Mesothelial cell of epicardium (in vitro differentiated cells): Measurements from ENCODE around the gene GPAT2. TPM values are rescaled to one million over a fixed set of nuclear protein-coding genes. Genes with fewer than 3 reads are reported as not detected.
"Not testable (repeated sequence)": the region's sequence is repeated elsewhere in the genome, so short reads cannot be mapped to it uniquely, and the experiment has no call there.

ENCODE experiments used
- DNase-seq, 2 experiments: peaks; one replicate each; pipeline ENCODE4 v3.0.0; 2021; ENCODE audit warnings: low spot score in 2 of 2; ENCODE audit not compliant: unreplicated experiment in 2 of 2
- H3K27ac Mint-ChIP-seq: 2 replicates; pipeline ENCODE4 v1.8.0; 2021; ENCODE audit warnings: mixed read lengths
- H3K27me3 Mint-ChIP-seq: 2 replicates; pipeline ENCODE4 v1.8.0; 2021; ENCODE audit warnings: low read depth, mixed read lengths
- H3K36me3 Mint-ChIP-seq: 2 replicates; pipeline ENCODE4 v1.8.0; 2021; ENCODE audit warnings: mixed read lengths
- H3K4me1 Mint-ChIP-seq: 2 replicates; pipeline ENCODE4 v1.8.0; 2021; ENCODE audit warnings: mixed read lengths
- H3K4me3 Mint-ChIP-seq: 2 replicates; pipeline ENCODE4 v1.8.0; 2021; ENCODE audit warnings: mild to moderate bottlenecking, moderate library complexity, mixed read lengths
- H3K9me3 Mint-ChIP-seq: 2 replicates; pipeline ENCODE4 v1.8.0; 2021; ENCODE audit warnings: mixed read lengths
- CTCF ChIP-seq: fragments of 200-600 bp; sonication (generic); IDR thresholded peaks from one replicate; pipeline ENCODE4 v1.5.0; 2021; ENCODE audit warnings: antibody characterized with exemption; ENCODE audit not compliant: unreplicated experiment
- total RNA-seq: library from RNA; stranded (reverse); gene quantifications from 3 replicates; pipeline ENCODE4 v1.2.1, GENCODE V29; 2021

GPAT2 gene
- total RNA-seq, 1 donor from 2014 or later: not detected

DNA sequence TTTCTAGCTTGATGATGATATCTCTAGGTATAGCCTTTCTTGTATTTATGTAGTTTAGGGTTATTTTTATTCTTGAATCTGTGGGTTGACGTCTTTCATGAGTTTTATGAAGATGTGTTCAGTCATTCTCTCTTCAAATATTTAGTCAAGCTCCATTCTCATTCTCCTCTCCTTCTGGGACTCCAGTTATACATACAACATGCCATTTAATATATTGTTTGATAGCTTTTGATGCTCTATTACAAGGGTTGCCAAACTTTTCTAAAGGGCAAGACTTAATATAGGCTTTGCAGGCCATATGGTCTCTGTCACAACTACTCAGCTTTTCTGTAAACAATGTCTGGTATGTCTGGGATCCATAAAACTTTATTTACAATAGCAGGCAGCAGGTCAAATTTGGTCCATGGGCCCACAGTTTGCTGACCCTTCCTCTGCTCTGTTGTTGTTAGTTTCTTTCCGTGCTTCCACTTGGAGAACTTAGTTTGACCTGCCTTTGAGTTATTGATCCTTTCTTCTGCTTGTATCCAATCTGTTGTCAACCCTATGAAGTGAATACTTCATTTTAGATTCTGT is 40.6 kb upstream of the GPAT2 start:
- no peak for TF ChIP-seq CTCF
- H3K36me3 Mint-ChIP-seq: no peaks in the 10 kb centered on the region
- no peak for DNase-seq
- H3K4me3 Mint-ChIP-seq: no peak overlapping the region
- no peaks in the 10 kb centered on the region for H3K4me1 Mint-ChIP-seq
- peaks cover 8% of the 10 kb centered on the region for H3K27me3 Mint-ChIP-seq
- no peak overlapping the region for H3K27ac Mint-ChIP-seq
- peaks cover 26% of the 10 kb centered on the region for H3K9me3 Mint-ChIP-seq

DNA sequence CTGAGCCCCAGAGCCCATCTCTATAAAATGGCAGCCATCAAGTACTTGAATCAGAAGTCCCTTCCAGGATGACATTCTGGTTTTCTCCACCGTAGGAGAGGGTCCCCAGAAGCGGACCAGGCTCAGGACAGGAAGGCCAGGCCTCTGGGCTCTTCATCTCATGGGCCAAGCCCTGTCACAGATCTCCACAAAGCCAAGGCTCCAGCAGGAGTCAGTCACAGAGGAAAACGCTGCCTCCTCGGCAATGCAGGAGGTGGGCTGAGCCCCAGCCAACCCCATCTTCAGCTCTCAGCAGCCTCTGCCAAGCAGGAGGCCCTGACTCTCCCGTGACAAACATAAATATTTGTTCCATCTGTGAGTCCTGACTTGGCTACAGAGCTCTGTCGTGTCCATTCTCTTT is 39.4 kb upstream of the GPAT2 start:
- Mint-ChIP-seq H3K27ac (no peak overlapping the region), H3K4me3 (no peak overlapping the region), H3K27me3 (peaks cover 1% of the 10 kb centered on the region), H3K4me1 (no peaks in the 10 kb centered on the region), H3K9me3 (peaks cover 26% of the 10 kb centered on the region), H3K36me3 (no peaks in the 10 kb centered on the region)
- DNase-seq: no peak
- TF ChIP-seq CTCF: no peak

- Mint-ChIP-seq H3K27ac (no peak overlapping the region), H3K36me3 (no peaks in the 10 kb centered on the region)
Observed at GRCh38 chr2:96073170-96073775, 38.6 kb upstream of the GPAT2 start.

DNA sequence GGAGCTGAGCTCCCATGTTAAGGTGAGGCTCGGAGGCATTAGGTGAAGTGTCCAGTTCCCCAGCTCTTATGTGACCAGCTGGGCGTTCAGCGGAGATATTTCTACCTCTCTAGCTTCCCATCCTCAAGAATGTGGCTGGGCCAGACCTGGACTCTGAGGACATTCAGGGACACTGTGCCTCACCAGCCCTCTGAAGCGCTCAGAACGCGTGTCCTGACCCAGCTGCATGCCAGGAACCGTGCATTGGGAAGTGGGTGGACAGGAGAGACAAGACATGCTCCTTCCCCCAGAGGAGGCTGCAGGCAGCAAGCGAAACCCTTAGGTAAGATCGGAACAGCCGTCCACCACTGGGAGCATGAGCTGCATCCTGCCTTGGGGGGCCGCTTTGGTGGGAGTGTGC is 38.0 kb upstream of the GPAT2 start:
- Mint-ChIP-seq H3K36me3 (no peaks in the 10 kb centered on the region), H3K9me3 (peaks cover 26% of the 10 kb centered on the region), H3K4me1 (no peaks in the 10 kb centered on the region), H3K27ac (no peak overlapping the region), H3K4me3 (no peak overlapping the region), H3K27me3 (no peaks in the 10 kb centered on the region)
- TF ChIP-seq CTCF: no peak
- no peak for DNase-seq

More at GRCh38 chr2:96073170-96073775, 38.6 kb upstream of the GPAT2 start:
- H3K4me1 Mint-ChIP-seq: no peaks in the 10 kb centered on the region
- no peak for DNase-seq
- H3K27me3 Mint-ChIP-seq: no peaks in the 10 kb centered on the region
- no peak for TF ChIP-seq CTCF
- no peak overlapping the region for H3K4me3 Mint-ChIP-seq
- H3K9me3 Mint-ChIP-seq: peaks cover 26% of the 10 kb centered on the region

GRCh38 chr2:96071977-96072491 is 37.3 kb upstream of the GPAT2 start:
- peaks cover 26% of the 10 kb centered on the region for H3K9me3 Mint-ChIP-seq
- not testable (repeated sequence) for H3K4me1 Mint-ChIP-seq, H3K4me3 Mint-ChIP-seq, DNase-seq, H3K27me3 Mint-ChIP-seq, H3K36me3 Mint-ChIP-seq, H3K27ac Mint-ChIP-seq

DNA sequence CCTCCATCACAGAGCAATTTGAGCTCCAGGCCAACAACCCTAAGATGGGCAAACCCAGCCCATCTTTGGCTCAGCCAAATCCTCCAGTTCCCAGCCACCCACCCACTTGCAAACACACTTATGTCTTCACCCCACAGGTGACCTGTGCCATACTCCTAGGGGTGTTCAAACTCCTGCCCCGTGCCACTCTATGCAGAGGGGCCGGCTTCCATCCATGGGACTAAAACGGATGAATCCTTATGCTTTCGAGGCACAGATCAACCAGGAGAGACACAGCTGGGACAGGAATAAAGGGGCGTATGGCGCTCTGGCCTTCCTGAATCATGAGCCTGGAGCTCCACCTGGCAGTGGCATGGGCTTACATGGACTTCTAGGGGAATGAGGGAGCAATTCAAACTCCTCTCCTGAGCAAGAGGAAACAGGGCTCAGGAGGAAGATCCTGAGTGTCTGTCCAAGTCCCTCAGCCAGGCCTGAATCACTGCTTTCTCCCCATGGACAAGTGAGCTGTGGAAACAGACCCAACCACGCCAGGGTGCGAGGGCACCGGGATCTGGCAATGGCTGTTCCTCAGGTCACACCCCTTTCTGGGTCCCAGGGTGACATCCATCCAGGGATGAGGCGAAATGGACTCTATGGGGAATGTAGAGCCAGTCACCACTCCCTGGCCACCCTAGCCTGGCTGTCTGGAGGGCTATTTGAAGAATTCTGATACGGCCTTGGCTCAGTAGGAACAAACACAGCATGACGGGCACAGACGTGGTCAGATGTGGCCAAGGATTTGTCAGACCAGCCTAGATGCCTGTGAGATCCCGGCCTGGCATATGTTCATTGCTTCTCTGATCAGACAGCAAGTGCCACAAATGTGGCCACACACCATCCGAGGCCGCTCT is 36.6 kb upstream of the GPAT2 start:
- not testable (repeated sequence) for H3K36me3 Mint-ChIP-seq, H3K27ac Mint-ChIP-seq, H3K4me1 Mint-ChIP-seq, H3K4me3 Mint-ChIP-seq, H3K27me3 Mint-ChIP-seq, DNase-seq
- peaks cover 20% of the 10 kb centered on the region for H3K9me3 Mint-ChIP-seq

DNA sequence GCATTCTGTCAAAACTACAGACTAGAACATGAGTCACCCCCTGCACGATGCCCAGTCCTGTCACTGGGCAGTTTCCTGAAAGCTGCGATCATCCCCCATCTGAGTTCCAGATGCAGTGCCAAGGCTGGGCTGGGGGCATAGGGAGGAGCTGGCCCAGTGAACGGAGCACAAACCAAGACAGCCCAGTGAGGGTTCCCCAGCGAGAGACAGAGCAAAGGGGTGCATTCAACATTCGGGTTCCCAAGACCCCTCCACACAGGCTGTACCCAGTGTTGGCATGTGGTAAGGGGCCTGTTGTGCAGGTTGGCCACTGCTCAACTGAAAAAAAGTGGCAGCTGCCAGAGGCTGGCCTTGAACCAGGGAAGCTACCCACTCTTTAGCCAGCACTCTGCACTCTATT is 35.6 kb upstream of the GPAT2 start:
- not testable (repeated sequence) for H3K36me3 Mint-ChIP-seq, DNase-seq, H3K27me3 Mint-ChIP-seq, H3K27ac Mint-ChIP-seq, H3K4me3 Mint-ChIP-seq, H3K4me1 Mint-ChIP-seq
- H3K9me3 Mint-ChIP-seq: peaks cover 11% of the 10 kb centered on the region

DNA sequence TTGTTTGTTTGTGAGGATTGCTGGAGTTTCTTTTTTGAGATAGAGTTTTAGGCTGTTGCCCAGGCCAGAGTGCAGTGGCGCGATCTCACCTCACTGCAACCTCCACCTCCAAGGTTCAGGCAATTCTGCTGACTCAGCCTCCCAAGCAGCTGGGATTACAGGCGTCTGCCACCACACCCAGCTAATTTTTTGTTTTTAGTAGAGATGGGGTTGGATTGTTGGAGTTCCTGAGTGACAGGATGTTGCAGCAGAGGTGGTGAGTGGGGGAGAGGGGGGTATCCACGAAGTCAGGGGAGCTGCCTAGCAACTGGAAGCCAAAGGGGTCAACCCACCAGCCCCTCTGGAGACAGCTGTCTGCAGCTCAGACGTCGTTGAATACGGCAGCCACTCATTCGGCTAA is 35.2 kb upstream of the GPAT2 start:
- not testable (repeated sequence) for H3K36me3 Mint-ChIP-seq, H3K27ac Mint-ChIP-seq, H3K9me3 Mint-ChIP-seq, H3K4me1 Mint-ChIP-seq, H3K27me3 Mint-ChIP-seq, DNase-seq, H3K4me3 Mint-ChIP-seq

GRCh38 chr2:96067902-96068581 is 33.3 kb upstream of the GPAT2 start:
- not testable (repeated sequence) for H3K4me1 Mint-ChIP-seq, H3K36me3 Mint-ChIP-seq, H3K9me3 Mint-ChIP-seq, H3K4me3 Mint-ChIP-seq, DNase-seq, H3K27ac Mint-ChIP-seq, H3K27me3 Mint-ChIP-seq
